Activated T-helper 2 cell treated with anti-CD3 and anti-CD28 coated beads, Interferon-gamma antibody, Interleukin-2, Interleukin-4, amounts not matched to agents 10 μg/mL and 5 μg/mL and 100 μg/mL, durations not matched to agents 14 hours and 24 hours and 36 hours (primary cell): ENCODE results near the gene DAGLA. TPM values are rescaled to one million over a fixed set of nuclear protein-coding genes. Genes with fewer than 3 reads are reported as not detected.

Source experiments
- DNase-seq: peaks from one replicate; pipeline ENCODE4 v3.0.0; 2021; ENCODE audit warnings: low spot score
- H3K27ac Mint-ChIP-seq: one replicate; pipeline ENCODE4 v1.8.0; 2021; ENCODE audit warnings: mixed read lengths
- H3K27me3 Mint-ChIP-seq: one replicate; pipeline ENCODE4 v1.8.0; 2021; ENCODE audit warnings: low read depth, mixed read lengths
- H3K36me3 Mint-ChIP-seq: one replicate; pipeline ENCODE4 v1.8.0; 2021; ENCODE audit warnings: low read depth, mixed read lengths
- H3K4me1 Mint-ChIP-seq: one replicate; pipeline ENCODE4 v1.8.0; 2021; ENCODE audit warnings: low read depth, mixed read lengths
- H3K4me3 Mint-ChIP-seq: one replicate; pipeline ENCODE4 v1.8.0; 2021; ENCODE audit warnings: low read depth, mild to moderate bottlenecking, moderate library complexity, mixed read lengths
- H3K9me3 Mint-ChIP-seq: one replicate; pipeline ENCODE4 v1.8.0; 2021; ENCODE audit warnings: mixed read lengths
- intact Hi-C: fragments of 100-400 bp; cut with micrococcal nuclease; formaldehyde crosslinking; loops from one replicate; pipeline ENCODE4 v1.15.1; 2023
- total RNA-seq: library from RNA; stranded (reverse); gene quantifications from 2 replicates; pipeline ENCODE4 v1.2.3, GENCODE V29; 2022

The DAGLA gene
- total RNA-seq, 1 donor from 2014 or later: 0.07 TPM

DNA sequence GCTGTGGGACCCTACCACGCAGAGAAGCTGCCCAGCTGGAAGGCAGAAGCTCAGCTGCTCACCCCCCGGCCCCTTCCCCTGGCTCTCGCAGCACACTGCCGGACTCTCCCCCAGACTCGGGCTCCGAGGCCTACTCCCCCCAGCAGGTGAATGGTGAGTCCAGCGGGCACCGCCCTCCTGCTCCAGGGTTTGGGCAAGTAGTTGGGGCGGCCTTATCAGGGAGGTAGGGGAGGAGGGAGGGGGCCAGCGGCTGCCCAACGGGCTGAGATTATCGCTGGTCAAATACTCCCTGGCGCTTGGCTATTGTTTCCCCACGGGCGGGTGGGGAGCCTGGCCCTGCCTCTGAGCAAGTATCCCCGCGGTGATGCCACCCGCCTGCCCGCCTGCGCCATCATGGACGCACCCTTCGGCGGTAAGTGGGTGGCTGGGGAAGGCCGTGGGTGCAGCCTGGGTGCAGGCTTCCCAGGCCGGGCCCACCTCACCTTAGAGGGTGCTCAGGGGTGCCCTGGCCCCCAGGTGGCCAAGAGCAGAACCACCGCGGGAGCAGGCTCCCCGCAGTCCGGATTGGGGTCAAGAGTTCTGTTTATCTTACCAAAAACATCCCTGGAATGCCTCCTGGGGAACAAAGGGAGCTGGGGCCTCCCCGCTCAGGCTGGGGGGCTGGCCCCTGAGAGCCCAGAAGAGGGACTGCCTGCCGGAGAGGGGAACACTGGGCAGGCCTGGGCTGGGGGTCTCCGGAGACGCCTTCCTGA, 89.2 kb downstream of the DAGLA start:
- no peak for DNase-seq
- Mint-ChIP-seq H3K4me3 (no peak overlapping the region), H3K36me3 (no peaks in the 10 kb centered on the region)

DNA sequence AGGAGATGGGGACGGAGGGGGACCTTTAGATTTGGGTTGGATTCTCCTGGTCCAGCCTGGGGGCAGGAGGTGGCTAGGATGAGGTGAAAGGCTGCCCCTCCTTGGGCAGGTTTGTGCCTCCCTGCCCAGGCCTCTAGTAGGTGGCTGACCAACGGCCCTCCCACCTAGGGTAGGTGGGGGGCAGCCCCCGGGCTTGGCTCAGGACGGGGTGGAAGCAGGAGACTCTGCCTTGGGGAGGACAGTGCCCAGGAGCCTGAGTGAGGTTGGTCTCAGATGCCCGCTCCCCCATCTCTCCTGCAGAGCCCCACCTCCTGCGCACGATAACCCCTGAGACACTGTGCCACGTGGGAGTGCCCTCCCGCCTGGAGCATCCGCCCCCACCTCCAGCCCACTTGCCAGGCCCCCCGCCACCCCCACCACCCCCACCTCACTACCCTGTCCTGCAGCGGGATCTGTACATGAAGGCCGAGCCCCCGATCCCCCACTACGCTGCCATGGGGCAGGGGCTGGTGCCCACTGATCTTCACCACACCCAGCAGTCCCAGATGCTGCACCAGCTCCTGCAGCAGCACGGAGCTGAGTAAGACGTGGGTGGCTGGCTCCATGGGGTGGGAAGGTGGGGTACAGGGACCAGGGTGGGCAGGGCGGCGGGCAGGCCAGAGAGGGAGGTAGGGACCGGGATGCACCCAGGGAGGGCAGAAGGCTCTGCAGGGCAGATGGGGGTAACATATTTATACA, 89.9 kb downstream of the DAGLA start:
- Mint-ChIP-seq H3K27ac (no peak overlapping the region), H3K9me3 (no peaks in the 10 kb centered on the region), H3K36me3 (no peaks in the 10 kb centered on the region), H3K4me3 (no peak overlapping the region), H3K4me1 (no peaks in the 10 kb centered on the region), H3K27me3 (no peaks in the 10 kb centered on the region)
- no peak for DNase-seq
- intact Hi-C loops: no loop called here

More for the DNA sequence above, 89.2 kb downstream of the DAGLA start:
- Mint-ChIP-seq H3K27ac (no peak overlapping the region), H3K9me3 (no peaks in the 10 kb centered on the region), H3K4me1 (no peaks in the 10 kb centered on the region), H3K27me3 (no peaks in the 10 kb centered on the region)
- intact Hi-C loops: no loop called here

DNA sequence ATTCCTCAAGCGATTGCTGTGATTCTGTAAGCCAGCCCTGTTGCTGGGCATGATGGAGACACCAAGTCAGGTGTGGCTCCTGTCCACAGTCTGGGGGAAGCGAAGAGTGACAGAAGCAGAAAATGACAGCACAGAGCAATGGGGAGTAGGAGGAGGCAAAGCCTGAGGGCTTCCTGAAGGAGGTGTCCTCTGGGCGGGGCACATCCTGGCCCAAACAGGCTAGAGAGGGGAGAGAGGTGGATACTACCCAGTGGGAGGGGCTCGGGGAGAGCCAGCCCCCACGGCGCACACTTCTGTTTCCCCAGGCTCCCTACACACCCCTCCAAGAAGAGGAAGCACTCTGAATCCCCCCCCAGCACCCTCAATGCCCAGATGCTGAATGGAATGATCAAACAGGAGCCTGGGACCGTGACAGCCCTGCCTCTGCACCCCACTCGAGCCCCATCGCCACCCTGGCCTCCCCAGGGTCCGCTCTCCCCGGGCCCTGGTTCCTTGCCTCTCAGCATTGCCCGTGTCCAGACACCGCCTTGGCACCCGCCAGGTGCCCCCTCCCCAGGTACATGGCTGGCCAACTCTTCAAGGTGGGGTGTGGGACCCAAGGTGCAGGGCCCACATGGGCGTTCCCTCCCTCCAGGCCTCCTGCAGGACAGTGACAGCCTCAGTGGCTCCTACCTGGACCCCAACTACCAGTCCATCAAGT, 91.2 kb downstream of the DAGLA start:
- no peaks in the 10 kb centered on the region for H3K9me3 Mint-ChIP-seq
- H3K4me1 Mint-ChIP-seq: no peaks in the 10 kb centered on the region
- H3K27me3 Mint-ChIP-seq: no peaks in the 10 kb centered on the region
- peak overlapping the region; percentile 60 for H3K27ac Mint-ChIP-seq
- no peak for DNase-seq
- H3K4me3 Mint-ChIP-seq: no peak overlapping the region
- intact Hi-C loops: no loop called here
- H3K36me3 Mint-ChIP-seq: no peaks in the 10 kb centered on the region

DNA sequence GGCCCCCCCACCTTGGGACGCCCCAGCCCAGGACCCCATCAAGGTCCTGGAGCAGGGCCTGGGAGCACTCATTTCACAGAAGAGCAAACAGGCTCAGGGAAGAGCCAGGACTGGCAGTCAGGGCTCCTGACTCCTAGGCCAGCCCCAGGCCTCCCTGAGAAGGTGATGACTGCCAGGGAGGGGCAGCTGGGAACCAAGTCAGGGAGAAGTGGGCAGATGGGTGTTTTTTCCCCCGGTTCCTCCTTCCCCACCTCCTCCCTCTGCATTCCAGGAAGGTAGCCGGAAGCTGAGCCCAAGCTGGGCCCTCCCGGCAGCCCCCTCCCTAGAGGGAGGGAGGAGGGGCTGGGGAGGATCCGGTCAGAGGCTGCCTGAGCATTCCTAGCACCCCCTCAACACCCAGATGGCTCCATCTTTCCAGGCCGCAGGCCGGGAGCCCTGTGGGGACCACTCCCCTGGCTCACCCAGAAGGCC, 91.8 kb downstream of the DAGLA start:
- H3K9me3 Mint-ChIP-seq: no peaks in the 10 kb centered on the region
- intact Hi-C loops: no loop called here
- H3K27me3 Mint-ChIP-seq: no peaks in the 10 kb centered on the region
- no peak overlapping the region for H3K4me3 Mint-ChIP-seq
- H3K4me1 Mint-ChIP-seq: peaks cover 5% of the 10 kb centered on the region
- H3K27ac Mint-ChIP-seq: no peak overlapping the region
- no peaks in the 10 kb centered on the region for H3K36me3 Mint-ChIP-seq
- no peak for DNase-seq

DNA sequence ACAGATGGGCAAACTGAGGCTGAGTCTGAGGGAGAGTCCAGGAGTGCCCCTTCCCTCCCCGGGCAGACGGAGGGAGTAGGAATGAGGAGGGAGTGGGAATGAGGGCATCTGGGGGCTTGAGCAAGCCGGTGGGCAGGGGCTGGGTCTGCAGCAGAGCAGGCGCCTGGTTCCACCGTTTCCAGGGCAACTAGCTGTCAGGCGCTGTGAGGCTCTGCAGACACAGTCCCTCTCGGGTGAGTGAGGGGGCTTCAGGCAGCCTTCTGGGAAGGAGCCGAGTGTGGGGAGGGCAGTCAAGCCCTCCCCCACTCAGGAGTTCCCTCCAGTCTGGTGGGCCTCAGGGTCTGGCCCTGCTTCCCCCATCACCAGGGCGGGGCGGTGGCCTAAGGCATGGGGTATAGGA, 93.2 kb downstream of the DAGLA start:
- DNase-seq: no peak
- H3K4me3 Mint-ChIP-seq: no peak overlapping the region
- no peak overlapping the region for H3K27ac Mint-ChIP-seq
- no peaks in the 10 kb centered on the region for H3K27me3 Mint-ChIP-seq
- H3K4me1 Mint-ChIP-seq: peaks cover 13% of the 10 kb centered on the region
- no peaks in the 10 kb centered on the region for H3K36me3 Mint-ChIP-seq
- intact Hi-C loops: no loop called here
- no peaks in the 10 kb centered on the region for H3K9me3 Mint-ChIP-seq

DNA sequence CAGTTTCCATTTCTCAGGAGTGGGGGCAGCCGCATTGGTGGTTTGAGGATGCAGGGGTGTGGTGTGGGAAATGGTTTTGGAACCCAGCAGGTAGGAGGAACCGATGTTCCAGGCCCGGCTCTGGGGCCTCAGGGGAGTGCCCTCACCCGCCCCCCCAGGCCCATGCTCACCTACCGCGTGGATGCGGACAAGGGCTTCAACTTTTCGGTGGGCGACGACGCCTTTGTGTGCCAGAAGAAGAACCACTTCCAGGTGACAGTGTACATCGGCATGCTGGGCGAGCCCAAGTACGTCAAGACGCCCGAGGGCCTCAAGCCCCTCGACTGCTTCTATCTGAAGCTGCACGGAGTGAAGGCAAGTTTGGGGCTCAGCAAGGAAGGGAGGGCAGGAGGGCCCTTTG, 93.6 kb downstream of the DAGLA start:
- Mint-ChIP-seq H3K36me3 (no peaks in the 10 kb centered on the region), H3K4me3 (no peak overlapping the region), H3K4me1 (peaks cover 13% of the 10 kb centered on the region)

DNA sequence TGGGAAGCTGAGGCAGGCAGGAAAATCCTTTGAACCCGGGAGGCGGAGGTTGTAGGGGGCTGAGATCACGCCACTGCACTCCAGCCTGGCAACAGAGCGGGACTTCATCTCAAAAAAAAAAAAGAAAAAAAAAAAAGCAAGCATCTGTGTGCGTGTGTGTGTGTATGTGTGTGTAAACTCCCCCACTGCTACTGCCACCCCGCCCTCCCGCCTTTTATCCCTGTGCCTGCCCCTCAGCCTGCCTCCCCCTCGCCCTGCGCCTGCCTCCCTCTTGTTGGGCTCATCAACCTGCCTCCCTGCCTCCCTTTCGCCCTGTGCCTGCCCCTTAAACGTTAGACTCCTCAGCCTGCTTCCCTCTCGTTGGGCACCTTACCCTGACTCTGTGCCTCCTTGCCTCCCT, 94.2 kb downstream of the DAGLA start:
- Mint-ChIP-seq H3K27me3 (no peaks in the 10 kb centered on the region), H3K4me1 (peaks cover 13% of the 10 kb centered on the region), H3K36me3 (no peaks in the 10 kb centered on the region), H3K27ac (no peak overlapping the region), H3K9me3 (no peaks in the 10 kb centered on the region), H3K4me3 (no peak overlapping the region)
- no peak for DNase-seq
- intact Hi-C loops: no loop called here

More for the DNA sequence above, 93.6 kb downstream of the DAGLA start:
- Mint-ChIP-seq H3K27me3 (no peaks in the 10 kb centered on the region), H3K27ac (no peak overlapping the region), H3K9me3 (no peaks in the 10 kb centered on the region)
- intact Hi-C loops: no loop called here
- DNase-seq: no peak

DNA sequence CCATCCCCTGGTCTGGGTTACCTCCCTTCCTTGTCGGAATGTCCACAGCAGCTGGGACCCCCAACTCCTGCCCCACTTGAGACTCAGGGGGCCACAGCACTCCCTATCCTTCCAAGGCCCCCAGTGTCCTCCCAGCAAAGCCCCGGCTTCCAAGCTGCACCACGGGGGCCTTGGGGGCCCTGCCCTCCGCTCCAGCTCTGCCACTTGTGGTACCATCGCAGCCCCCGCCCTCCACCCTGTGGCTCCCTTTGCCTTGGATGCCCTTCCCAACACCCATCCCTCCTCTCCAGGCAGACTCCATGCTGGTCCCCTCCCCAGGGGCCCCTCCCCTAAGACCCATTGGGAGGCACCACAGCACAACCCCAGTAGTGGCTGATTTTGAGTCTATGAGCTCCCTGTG, 94.9 kb downstream of the DAGLA start:
- H3K27ac Mint-ChIP-seq: no peak overlapping the region
- H3K4me3 Mint-ChIP-seq: no peak overlapping the region
- no peaks in the 10 kb centered on the region for H3K36me3 Mint-ChIP-seq
- H3K4me1 Mint-ChIP-seq: peaks cover 13% of the 10 kb centered on the region
- no peaks in the 10 kb centered on the region for H3K9me3 Mint-ChIP-seq
- DNase-seq: no peak
- intact Hi-C loops: no loop called here
- no peaks in the 10 kb centered on the region for H3K27me3 Mint-ChIP-seq

DNA sequence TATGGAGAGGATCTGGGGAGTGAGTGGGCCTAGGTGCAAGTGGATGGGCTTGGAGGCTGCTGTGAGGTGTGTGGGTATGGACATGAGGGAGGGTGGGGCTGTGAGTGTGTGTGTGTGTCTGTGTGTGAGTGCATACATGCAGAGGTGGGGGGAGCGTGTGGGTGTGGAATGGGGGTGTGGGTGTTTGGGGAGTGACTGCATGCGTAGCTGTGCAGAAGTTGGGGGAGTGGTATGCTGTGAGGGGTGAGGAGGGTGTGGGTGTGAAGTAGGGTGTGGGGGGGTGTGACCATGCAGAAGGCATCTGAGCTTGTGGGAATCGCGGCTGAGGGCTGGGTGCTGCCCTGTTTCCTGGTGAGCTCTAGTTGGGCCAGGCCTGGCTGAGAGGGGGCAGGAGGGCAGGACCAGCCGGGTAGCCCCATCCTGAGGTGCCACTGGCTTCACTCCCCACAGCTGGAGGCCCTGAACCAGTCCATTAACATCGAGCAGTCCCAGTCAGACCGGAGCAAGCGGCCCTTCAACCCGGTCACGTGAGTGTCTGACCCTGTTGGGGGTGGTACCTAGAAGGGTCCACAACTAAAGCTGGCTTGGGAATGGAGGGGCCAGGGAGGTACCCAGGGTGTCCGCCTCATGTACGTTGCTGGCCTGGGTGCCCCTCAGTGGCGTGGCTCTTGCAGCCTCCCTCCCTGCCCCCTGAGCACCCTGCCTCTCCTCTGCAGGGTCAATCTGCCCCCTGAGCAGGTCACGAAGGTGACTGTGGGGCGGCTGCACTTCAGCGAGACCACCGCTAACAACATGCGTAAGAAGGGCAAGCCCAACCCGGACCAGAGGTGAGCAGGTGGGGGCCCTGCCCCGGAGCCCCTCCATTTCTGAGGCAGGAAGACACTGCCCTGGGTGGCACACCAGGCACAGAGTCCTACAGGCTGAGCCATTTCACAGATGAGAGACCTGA, 95.7 kb downstream of the DAGLA start:
- DNase-seq: no peak
- H3K4me3 Mint-ChIP-seq: no peak overlapping the region
- intact Hi-C loops: loop anchor here (2.0 kb wide), 1 partner anchor 25 kb away; no protein-coding TSS in a partner anchor

DNA sequence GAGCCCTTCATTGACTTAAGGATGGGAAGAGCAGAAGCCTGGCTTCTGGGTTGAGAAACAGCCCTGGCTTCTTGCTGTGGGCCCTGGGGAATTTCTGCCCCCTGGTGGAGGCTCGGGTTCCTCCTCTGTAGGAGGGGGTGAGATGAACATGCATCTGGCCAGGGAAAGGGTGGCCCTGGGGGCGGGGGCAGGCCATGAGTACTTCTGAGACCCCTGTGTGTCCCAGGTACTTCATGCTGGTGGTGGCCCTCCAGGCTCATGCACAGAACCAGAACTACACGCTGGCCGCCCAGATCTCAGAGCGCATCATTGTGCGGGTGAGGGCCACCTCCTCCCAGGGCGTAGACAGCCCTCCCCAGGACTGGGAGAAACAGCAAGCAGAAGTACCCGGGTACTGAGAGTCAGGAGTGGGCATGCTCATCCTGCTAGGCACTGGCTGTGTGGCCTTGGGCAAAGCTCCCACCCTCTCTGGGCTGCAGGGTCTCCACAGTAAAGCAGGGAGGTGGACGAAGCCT, 96.4 kb downstream of the DAGLA start:
- intact Hi-C loops: loop anchor here (2.0 kb wide), 1 partner anchor 26 kb away; no protein-coding TSS in a partner anchor
- Mint-ChIP-seq H3K27ac (peak overlapping the region; percentile 17), H3K4me3 (peak overlapping the region; percentile 45), H3K36me3 (no peaks in the 10 kb centered on the region), H3K9me3 (no peaks in the 10 kb centered on the region), H3K4me1 (peaks cover 13% of the 10 kb centered on the region), H3K27me3 (no peaks in the 10 kb centered on the region)
- peak; percentile 55 for DNase-seq

More for the DNA sequence above, 95.7 kb downstream of the DAGLA start:
- Mint-ChIP-seq H3K27me3 (no peaks in the 10 kb centered on the region), H3K27ac (no peak overlapping the region), H3K4me1 (peaks cover 13% of the 10 kb centered on the region), H3K36me3 (no peaks in the 10 kb centered on the region), H3K9me3 (no peaks in the 10 kb centered on the region)

DNA sequence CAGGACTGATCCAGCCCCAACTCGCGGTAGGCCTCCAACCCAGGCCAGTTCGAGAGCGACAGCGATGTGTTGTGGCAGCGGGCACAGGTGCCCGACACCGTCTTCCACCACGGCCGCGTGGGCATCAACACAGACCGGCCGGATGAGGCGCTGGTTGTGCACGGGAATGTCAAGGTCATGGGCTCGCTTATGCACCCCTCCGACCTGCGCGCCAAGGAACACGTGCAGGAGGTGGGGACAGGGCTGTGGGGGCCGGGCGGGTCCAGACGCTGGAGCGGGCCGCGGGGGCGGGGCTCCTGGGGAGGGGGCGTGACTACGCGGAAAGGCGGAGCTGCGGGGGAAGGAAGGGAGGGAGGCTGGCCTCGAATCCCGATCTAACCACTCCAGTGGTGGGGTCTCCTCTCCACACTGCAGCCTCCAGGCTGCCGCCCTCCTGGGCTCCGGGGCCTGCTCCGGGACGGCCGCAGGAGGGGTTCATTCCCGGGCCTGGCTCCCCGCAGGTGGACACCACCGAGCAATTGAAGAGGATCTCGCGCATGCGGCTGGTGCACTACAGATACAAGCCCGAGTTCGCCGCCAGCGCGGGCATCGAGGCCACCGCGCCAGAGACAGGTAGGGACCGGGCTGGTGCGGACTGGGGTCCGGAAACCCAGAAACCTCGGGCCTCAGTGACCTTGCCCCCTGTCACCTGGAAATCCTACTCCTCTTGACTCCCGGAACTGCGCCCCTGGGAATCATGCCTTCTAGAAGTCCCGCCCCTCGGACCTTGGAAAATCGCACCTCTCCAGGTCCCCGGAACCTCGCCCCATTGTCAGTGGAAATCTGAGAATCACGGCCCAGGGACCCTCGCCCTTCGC, 97.3 kb downstream of the DAGLA start:
- H3K9me3 Mint-ChIP-seq: no peaks in the 10 kb centered on the region
- peak; percentile 64 for DNase-seq
- peak overlapping the region; percentile 45 for H3K4me3 Mint-ChIP-seq
- no peak overlapping the region for H3K27ac Mint-ChIP-seq
- intact Hi-C loops: loop anchor here (2.0 kb wide), 1 partner anchor 27 kb away; no protein-coding TSS in a partner anchor
- no peaks in the 10 kb centered on the region for H3K36me3 Mint-ChIP-seq
- H3K27me3 Mint-ChIP-seq: no peaks in the 10 kb centered on the region
- peaks cover 13% of the 10 kb centered on the region for H3K4me1 Mint-ChIP-seq
